ENCODE data around the gene NFIC. TPM values are rescaled to one million over a fixed set of nuclear protein-coding genes. Genes with fewer than 3 reads are reported as not detected.

NFIC gene
- total RNA-seq, 4 donors from 2014 or later = 165 to 297 (median 211) TPM

GRCh38 chr19:3402631-3403443 lies 36.5 kb downstream of the NFIC start:
- H3K27me3 ChIP-seq = no peaks in the 10 kb centered on the region
- DNase-seq (ENCODE audit: extremely low spot score) = no peak
- peaks cover 71 to 100% (median 99%) of the 10 kb centered on the region in 4 donors for H3K4me1 ChIP-seq
- no peaks in the 10 kb centered on the region for H3K9me3 ChIP-seq
- H3K4me3 ChIP-seq = peak overlapping the region; percentile 51 to 61 (median 56)
- WGBS = 74% methylated on average over 10 of the region's 10 CpGs
- H3K36me3 ChIP-seq = peaks cover 0 to 5% (median 5%) of the 10 kb centered on the region in 4 donors
- peak overlapping the region; percentile 95 to 100 (median 99) for H3K27ac ChIP-seq (replicated peaks in 1 of 4)
- intact Hi-C loops (cut with DNase I) = loop anchor here (5.0 to 10.0 kb wide), 2 partner anchors 36 to 68 kb away; partner anchors contain the start of gene NFIC
- TF ChIP-seq CTCF (IDR thresholded peaks at IDR 0.05) (no peak), POLR2A (IDR thresholded peaks at IDR 0.05; ENCODE audit: low read depth) (no peak), EP300 (IDR thresholded peaks at IDR 0.05) (no peak), POLR2AphosphoS5 (IDR thresholded peaks at IDR 0.05) (no peak)

- intact Hi-C loops (cut with DNase I) = loop anchor here (5.0 to 10.0 kb wide), 2 partner anchors 36 to 69 kb away; partner anchors contain the start of gene NFIC
- WGBS = 2% methylated on average over 16 of the region's 49 CpGs
- Histone ChIP-seq H3K4me3 (peak overlapping the region; percentile 51 to 61 (median 56)), H3K27ac (replicated peaks in 1 of 4) (peak overlapping the region; percentile 95 to 100 (median 99)), H3K9me3 (no peaks in the 10 kb centered on the region), H3K27me3 (no peaks in the 10 kb centered on the region), H3K4me1 (peaks cover 70 to 100% (median 99%) of the 10 kb centered on the region in 4 donors), H3K36me3 (peaks cover 0 to 5% (median 0%) of the 10 kb centered on the region in 4 donors)
- DNase-seq (ENCODE audit: extremely low spot score) = peak; percentile 98
- TF ChIP-seq EP300 (IDR thresholded peaks at IDR 0.05) = peak; percentile 99
- no peak for TF ChIP-seq POLR2A (IDR thresholded peaks at IDR 0.05; ENCODE audit: low read depth)
- TF ChIP-seq CTCF (IDR thresholded peaks at IDR 0.05) = no peak
- TF ChIP-seq POLR2AphosphoS5 (IDR thresholded peaks at IDR 0.05) = peak; percentile 91 to 94
Measured at GRCh38 chr19:3403489-3404323, 37.3 kb downstream of the NFIC start.

GRCh38 chr19:3404324-3405260 lies 38.2 kb downstream of the NFIC start:
- no peaks in the 10 kb centered on the region for H3K27me3 ChIP-seq
- intact Hi-C loops (cut with DNase I) = loop anchor here (5.0 to 10.0 kb wide), 2 partner anchors 37 to 70 kb away; partner anchors contain the start of gene NFIC

More at GRCh38 chr19:3404324-3405260, 38.2 kb downstream of the NFIC start:
- WGBS = 26% methylated on average over 29 of the region's 62 CpGs
- TF ChIP-seq POLR2A (IDR thresholded peaks at IDR 0.05; ENCODE audit: low read depth) (peak; percentile 36), POLR2AphosphoS5 (IDR thresholded peaks at IDR 0.05) (peak; percentile 34 to 75), CTCF (IDR thresholded peaks at IDR 0.05) (no peak), EP300 (IDR thresholded peaks at IDR 0.05) (peak; percentile 43)
- peak overlapping the region; percentile 95 to 100 (median 99) for H3K27ac ChIP-seq (replicated peaks in 1 of 4)
- H3K36me3 ChIP-seq = peaks cover 0 to 5% (median 0%) of the 10 kb centered on the region in 4 donors
- peaks cover 70 to 100% (median 99%) of the 10 kb centered on the region in 4 donors for H3K4me1 ChIP-seq
- H3K9me3 ChIP-seq = no peaks in the 10 kb centered on the region
- peak overlapping the region; percentile 51 to 61 (median 56) for H3K4me3 ChIP-seq
- DNase-seq (ENCODE audit: extremely low spot score) = peak; percentile 95
